ENCODE data around the gene LHFPL2. TPM values are rescaled to one million over a fixed set of nuclear protein-coding genes. Genes with fewer than 3 reads are reported as not detected.

The LHFPL2 gene
- total RNA-seq, 4 donors from 2014 or later: 34.4 to 79.6 (median 51.5) TPM

GRCh38 chr5:78647351-78647818 is 1.2 kb downstream of the LHFPL2 start:
- Histone ChIP-seq H3K4me3 (peak overlapping the region; percentile 42 to 96 (median 87)), H3K27me3 (no peaks in the 10 kb centered on the region), H3K27ac (peak overlapping the region; percentile 94 to 97 (median 96)), H3K36me3 (no peaks in the 10 kb centered on the region), H3K4me1 (peaks cover 0 to 41% (median 11%) of the 10 kb centered on the region in 4 donors), H3K9me3 (no peaks in the 10 kb centered on the region)
- in situ Hi-C loops (cut with MboI; ENCODE audit: low pct_ligation_motif_present in 1 of 4, low pct_unique_long_range_greater_than_20kb in 1 of 4, low sequenced_read_pairs in 3 of 4): no loop called here
- intact Hi-C loops (cut with DNase I; ENCODE audit: low total_unique reads): loop anchor here (5.0 kb wide), 2 partner anchors 115 to 175 kb away; no protein-coding TSS in a partner anchor
- TF ChIP-seq POLR2A (IDR thresholded peaks at IDR 0.05): no peak
- TF ChIP-seq CTCF (IDR thresholded peaks at IDR 0.05): no peak
- TF ChIP-seq EP300 (IDR thresholded peaks at IDR 0.05; ENCODE audit: low read depth): no peak
- peak; percentile 59 for DNase-seq
- 0 to 3% methylated on average over 3 to 17 of the region's 17 CpGs for WGBS, 2 donors (ENCODE audit: low coverage in 1 of 2)

GRCh38 chr5:78644741-78645300 is 3.8 kb downstream of the LHFPL2 start:
- H3K36me3 ChIP-seq: no peaks in the 10 kb centered on the region
- no peak for TF ChIP-seq CTCF (IDR thresholded peaks at IDR 0.05)
- TF ChIP-seq POLR2A (IDR thresholded peaks at IDR 0.05): no peak
- no peak for TF ChIP-seq EP300 (IDR thresholded peaks at IDR 0.05; ENCODE audit: low read depth)
- no peak for TF ChIP-seq POLR2AphosphoS5 (IDR thresholded peaks at IDR 0.05)
- no peak overlapping the region for H3K4me3 ChIP-seq
- no peak overlapping the region for H3K27ac ChIP-seq
- intact Hi-C loops (cut with DNase I; ENCODE audit: low total_unique reads) (loop anchor here (5.0 kb wide), 2 partner anchors 113 to 173 kb away; no protein-coding TSS in a partner anchor), in situ Hi-C loops (cut with MboI; ENCODE audit: low pct_ligation_motif_present in 1 of 4, low pct_unique_long_range_greater_than_20kb in 1 of 4, low sequenced_read_pairs in 3 of 4) (no loop called here)
- no peaks in the 10 kb centered on the region for H3K27me3 ChIP-seq
- 67 to 100% methylated on average over 1 to 2 of the region's 2 CpGs for WGBS, 2 donors (ENCODE audit: low coverage in 1 of 2)
- H3K4me1 ChIP-seq: peaks cover 0 to 58% (median 19%) of the 10 kb centered on the region in 4 donors
- DNase-seq: no peak
- no peaks in the 10 kb centered on the region for H3K9me3 ChIP-seq

GRCh38 chr5:78644129-78644528 is 4.4 kb downstream of the LHFPL2 start:
- Histone ChIP-seq H3K27me3 (no peaks in the 10 kb centered on the region), H3K4me1 (peaks cover 0 to 59% (median 23%) of the 10 kb centered on the region in 4 donors), H3K9me3 (no peaks in the 10 kb centered on the region), H3K4me3 (no peak overlapping the region), H3K27ac (no peak overlapping the region), H3K36me3 (no peaks in the 10 kb centered on the region)
- 98 to 100% methylated on average over 2 to 3 of the region's 3 CpGs for WGBS, 2 donors (ENCODE audit: low coverage in 1 of 2)
- in situ Hi-C loops (cut with MboI; ENCODE audit: low pct_ligation_motif_present in 1 of 4, low pct_unique_long_range_greater_than_20kb in 1 of 4, low sequenced_read_pairs in 3 of 4): no loop called here
- no peak for TF ChIP-seq POLR2AphosphoS5 (IDR thresholded peaks at IDR 0.05)
- no peak for TF ChIP-seq POLR2A (IDR thresholded peaks at IDR 0.05)
- no peak for TF ChIP-seq CTCF (IDR thresholded peaks at IDR 0.05)
- no peak for TF ChIP-seq EP300 (IDR thresholded peaks at IDR 0.05; ENCODE audit: low read depth)
- intact Hi-C loops (cut with DNase I; ENCODE audit: low total_unique reads): no loop called here
- no peak for DNase-seq

DNA sequence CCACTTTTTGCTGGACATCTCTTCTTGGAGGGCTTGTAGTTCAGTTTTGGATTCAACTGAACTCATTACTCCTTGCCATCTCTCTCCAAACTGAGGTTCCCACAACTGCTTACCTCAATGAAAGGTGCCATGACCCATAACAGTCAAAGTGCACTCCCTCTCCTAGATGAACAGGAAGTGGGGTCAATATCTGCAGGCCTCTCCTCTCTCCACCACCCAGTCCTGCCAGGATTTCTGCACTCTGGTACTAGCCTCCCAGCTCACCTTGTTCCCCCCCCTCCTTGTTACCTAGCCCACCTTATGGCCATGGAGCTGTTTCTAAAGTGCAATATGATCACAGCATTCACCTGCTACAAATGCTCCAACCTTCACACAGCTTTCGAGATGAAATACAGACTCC is 5.9 kb downstream of the LHFPL2 start:
- in situ Hi-C loops (cut with MboI; ENCODE audit: low pct_ligation_motif_present in 1 of 4, low pct_unique_long_range_greater_than_20kb in 1 of 4, low sequenced_read_pairs in 3 of 4): no loop called here
- DNase-seq: no peak
- peaks cover 0 to 74% (median 37%) of the 10 kb centered on the region in 4 donors for H3K4me1 ChIP-seq
- H3K27me3 ChIP-seq: no peaks in the 10 kb centered on the region
- TF ChIP-seq POLR2A (IDR thresholded peaks at IDR 0.05) (no peak), EP300 (IDR thresholded peaks at IDR 0.05; ENCODE audit: low read depth) (no peak), POLR2AphosphoS5 (IDR thresholded peaks at IDR 0.05) (no peak), CTCF (IDR thresholded peaks at IDR 0.05) (no peak)
- no peak overlapping the region for H3K27ac ChIP-seq
- H3K4me3 ChIP-seq: no peak overlapping the region
- intact Hi-C loops (cut with DNase I; ENCODE audit: low total_unique reads): no loop called here
- no peaks in the 10 kb centered on the region for H3K36me3 ChIP-seq
- H3K9me3 ChIP-seq: no peaks in the 10 kb centered on the region
- WGBS, 2 donors (ENCODE audit: low coverage in 1 of 2): 96 to 100% methylated on average over 1 of the region's 1 CpG

Data from transverse colon (tissue), 4 donors.